ENCODE results near the gene RPL31. TPM values are rescaled to one million over a fixed set of nuclear protein-coding genes. Genes with fewer than 3 reads are reported as not detected.

The RPL31 gene
- total RNA-seq, 1 experiment from 2014 or later = 1,158 TPM

DNA sequence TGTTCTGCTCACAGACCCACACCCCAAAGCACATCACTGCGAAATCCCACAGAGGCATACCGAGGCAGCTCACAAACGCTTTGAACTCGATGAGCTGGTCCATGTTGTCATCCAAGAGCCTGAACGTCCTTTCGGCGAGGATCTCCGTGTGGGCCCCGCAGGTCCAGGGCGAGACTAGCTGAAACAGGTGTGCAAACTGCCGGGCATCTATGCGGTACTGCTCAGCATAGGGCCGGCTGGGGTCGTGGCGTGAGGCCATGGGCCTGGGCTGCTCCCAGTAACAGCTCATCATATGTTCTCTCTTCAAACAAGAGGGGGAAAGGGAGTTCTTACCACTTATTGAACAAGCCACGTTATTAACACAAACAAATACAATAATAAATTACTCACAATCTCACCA, 20.1 kb downstream of the RPL31 start:
- Mint-ChIP-seq H3K36me3 (ENCODE audit: insufficient read depth, unreplicated experiment) (peaks cover 50% of the 10 kb centered on the region), H3K27ac (ENCODE audit: unreplicated experiment) (no peak overlapping the region), H3K27me3 (ENCODE audit: unreplicated experiment) (no peaks in the 10 kb centered on the region), H3K4me1 (ENCODE audit: low read depth, unreplicated experiment) (no peaks in the 10 kb centered on the region), H3K4me3 (ENCODE audit: low read depth, unreplicated experiment) (no peak overlapping the region), H3K9me3 (ENCODE audit: low read depth, unreplicated experiment) (no peaks in the 10 kb centered on the region)
- no peak for TF ChIP-seq CTCF (IDR thresholded peaks at IDR 0.05; ENCODE audit: unreplicated experiment)
- DNase-seq = no peak
- intact Hi-C loops (cut with micrococcal nuclease; ENCODE audit: unreplicated experiment) = no loop called here
- CTCF ChIA-PET = no interaction called here
- BruUV-seq (replicated peaks) = no TSS peak

- Mint-ChIP-seq H3K4me1 (ENCODE audit: low read depth, unreplicated experiment) (no peaks in the 10 kb centered on the region), H3K27me3 (ENCODE audit: unreplicated experiment) (no peaks in the 10 kb centered on the region), H3K27ac (ENCODE audit: unreplicated experiment) (no peak overlapping the region), H3K9me3 (ENCODE audit: low read depth, unreplicated experiment) (no peaks in the 10 kb centered on the region), H3K4me3 (ENCODE audit: low read depth, unreplicated experiment) (no peak overlapping the region), H3K36me3 (ENCODE audit: insufficient read depth, unreplicated experiment) (peaks cover 58% of the 10 kb centered on the region)
- intact Hi-C loops (cut with micrococcal nuclease; ENCODE audit: unreplicated experiment) = no loop called here
- no peak for TF ChIP-seq CTCF (IDR thresholded peaks at IDR 0.05; ENCODE audit: unreplicated experiment)
- CTCF ChIA-PET = no interaction called here
- BruUV-seq (replicated peaks) = no TSS peak
- no peak for DNase-seq
Measured at GRCh38 chr2:101023327-101024107, 21.4 kb downstream of the RPL31 start.

DNA sequence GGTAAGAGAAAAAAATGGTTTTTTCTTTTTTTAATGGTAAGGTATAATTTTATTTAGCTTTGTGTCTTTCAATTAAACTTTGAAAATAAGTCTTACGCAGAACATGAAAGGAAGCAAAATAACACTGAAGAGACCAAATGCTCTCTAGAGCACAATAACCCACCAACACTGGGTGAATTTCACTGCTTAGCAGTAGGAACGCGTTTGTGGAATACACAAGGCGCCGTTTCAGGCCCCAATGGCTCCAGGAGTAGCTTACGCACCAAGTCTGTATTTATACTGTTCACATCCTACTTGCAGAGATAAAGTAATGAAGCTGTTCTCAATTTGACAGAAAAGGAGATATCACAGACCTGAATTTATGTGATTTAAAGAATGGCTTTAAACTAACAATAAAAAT, 23.5 kb downstream of the RPL31 start:
- Mint-ChIP-seq H3K27ac (ENCODE audit: unreplicated experiment) (no peak overlapping the region), H3K27me3 (ENCODE audit: unreplicated experiment) (no peaks in the 10 kb centered on the region), H3K4me3 (ENCODE audit: low read depth, unreplicated experiment) (no peak overlapping the region), H3K36me3 (ENCODE audit: insufficient read depth, unreplicated experiment) (peaks cover 53% of the 10 kb centered on the region), H3K4me1 (ENCODE audit: low read depth, unreplicated experiment) (no peaks in the 10 kb centered on the region), H3K9me3 (ENCODE audit: low read depth, unreplicated experiment) (no peaks in the 10 kb centered on the region)
- DNase-seq = no peak
- no peak for TF ChIP-seq CTCF (IDR thresholded peaks at IDR 0.05; ENCODE audit: unreplicated experiment)
- BruUV-seq (replicated peaks) = no TSS peak
- CTCF ChIA-PET = interaction anchor here (0.6 kb wide), 1 partner anchor 127 kb away, joined by 3 read pairs; no protein-coding TSS in a partner anchor
- intact Hi-C loops (cut with micrococcal nuclease; ENCODE audit: unreplicated experiment) = no loop called here

- H3K27ac Mint-ChIP-seq (ENCODE audit: unreplicated experiment) = no peak overlapping the region
Measured at GRCh38 chr2:101026253-101026701, 24.2 kb downstream of the RPL31 start.

More at GRCh38 chr2:101026253-101026701, 24.2 kb downstream of the RPL31 start:
- DNase-seq = no peak
- intact Hi-C loops (cut with micrococcal nuclease; ENCODE audit: unreplicated experiment) = no loop called here
- Mint-ChIP-seq H3K4me3 (ENCODE audit: low read depth, unreplicated experiment) (no peak overlapping the region), H3K36me3 (ENCODE audit: insufficient read depth, unreplicated experiment) (peaks cover 46% of the 10 kb centered on the region), H3K4me1 (ENCODE audit: low read depth, unreplicated experiment) (no peaks in the 10 kb centered on the region), H3K27me3 (ENCODE audit: unreplicated experiment) (no peaks in the 10 kb centered on the region), H3K9me3 (ENCODE audit: low read depth, unreplicated experiment) (no peaks in the 10 kb centered on the region)
- CTCF ChIA-PET = interaction anchor here (0.6 kb wide), 1 partner anchor 315 kb away, joined by 10 read pairs; no protein-coding TSS in a partner anchor
- BruUV-seq (replicated peaks) = no TSS peak
- no peak for TF ChIP-seq CTCF (IDR thresholded peaks at IDR 0.05; ENCODE audit: unreplicated experiment)

Data from Calu3 (cell line).